SU-DHL-6 (cell line): ENCODE data around the gene ZNF354C.

Source experiments
- H2AFZ ChIP-seq: fragments of 200-600 bp; sonication (generic); 2 replicates; pipeline ENCODE4 v1.6.1; 2014; ENCODE audit warnings: low read depth, mild to moderate bottlenecking, moderate library complexity, mixed read lengths, antibody characterized with exemption, low read length; ENCODE audit not compliant: severe bottlenecking
- H3F3A ChIP-seq: fragments of 200-600 bp; shearing (Covaris generic); 2 replicates; pipeline ENCODE4 v1.6.0; 2016; ENCODE audit warnings: antibody characterized with exemption, mild to moderate bottlenecking; ENCODE audit not compliant: insufficient read depth
- H3K27ac ChIP-seq: fragments of 200-600 bp; sonication (generic); 2 replicates; pipeline ENCODE4 v1.5.1; 2016; ENCODE audit warnings: low read depth, mild to moderate bottlenecking, low read length, moderate library complexity, mixed read lengths
- H3K27me3 ChIP-seq: fragments of 200-600 bp; sonication (generic), shearing (Covaris generic); 2 replicates; pipeline ENCODE4 v1.6.0; 2014; ENCODE audit warnings: mild to moderate bottlenecking, low read length
- H3K36me3 ChIP-seq: fragments of 200-600 bp; sonication (generic); 2 replicates; pipeline ENCODE4 v1.6.1; 2014; ENCODE audit warnings: mild to moderate bottlenecking, low read length, mixed read lengths
- H3K4me2 ChIP-seq: fragments of 300-600, 200-600 bp; shearing (Covaris generic), sonication (generic); 2 replicates; pipeline ENCODE4 v1.6.0; 2014; ENCODE audit warnings: low read length, low read depth, mild to moderate bottlenecking; ENCODE audit not compliant: poor library complexity, severe bottlenecking
- H3K4me3 ChIP-seq: fragments of 200-600 bp; sonication (generic); 2 replicates; pipeline ENCODE4 v1.5.1; 2014; ENCODE audit warnings: antibody characterized with exemption, low read length, mild to moderate bottlenecking, mixed read lengths; ENCODE audit not compliant: insufficient read depth, poor library complexity, severe bottlenecking
- H3K79me2 ChIP-seq: fragments of 200-600 bp; sonication (generic); 2 replicates; pipeline ENCODE4 v1.6.1; 2014; ENCODE audit warnings: mild to moderate bottlenecking, low read length, moderate library complexity; ENCODE audit not compliant: insufficient read depth
- H3K9ac ChIP-seq: fragments of 200-600 bp; sonication (generic); 2 replicates; pipeline ENCODE4 v1.7.0; 2014; ENCODE audit warnings: mild to moderate bottlenecking, low read length
- H3K9me2 ChIP-seq: fragments of 200-600 bp; sonication (generic); replicated peaks from 2 replicates; pipeline ENCODE4 v1.6.1; 2014; ENCODE audit warnings: low read length; ENCODE audit not compliant: insufficient read depth
- H3K9me3 ChIP-seq: fragments of 200-600 bp; sonication (generic); 2 replicates; pipeline ENCODE4 v1.6.1; 2014; ENCODE audit warnings: low read length, mixed read lengths; ENCODE audit not compliant: insufficient read depth
- H4K20me1 ChIP-seq: fragments of 200-600 bp; sonication (generic); 2 replicates; pipeline ENCODE4 v1.6.1; 2014; ENCODE audit warnings: low read depth, mild to moderate bottlenecking, antibody characterized with exemption, low read length, moderate library complexity, mixed read lengths
- CTCF ChIP-seq: fragments of 200-600 bp; sonication (generic); IDR thresholded peaks from one replicate; pipeline ENCODE4 v1.5.1; 2017; ENCODE audit warnings: antibody characterized with exemption, mild to moderate bottlenecking, low read length, moderate library complexity; ENCODE audit not compliant: insufficient read depth, poor library complexity, severe bottlenecking
- EZH2phosphoT487 ChIP-seq: fragments of 200-600 bp; sonication (generic), shearing (Covaris generic); conservative IDR thresholded peaks from 2 replicates; pipeline ENCODE4 v1.6.1; 2018; ENCODE audit warnings: mild to moderate bottlenecking, antibody characterized with exemption, low read length, moderate library complexity, mixed read lengths

The ZNF354C gene

GRCh38 chr5:179060116-179061008 lies at the start of gene ZNF354C:
Gene ZNF354C, plus strand, starts transcription at chr5:179060373. Its CDS starts 1,696 bp downstream, at chr5:179062069.
- H3K9me2 ChIP-seq: no peaks in the 10 kb centered on the region
- H3K9me3 ChIP-seq: no peaks in the 10 kb centered on the region
- TF ChIP-seq EZH2phosphoT487 (no peak), CTCF (no peak)
- no peaks in the 10 kb centered on the region for H3F3A ChIP-seq
- H3K36me3 ChIP-seq: no peaks in the 10 kb centered on the region
- no peaks in the 10 kb centered on the region for H3K27me3 ChIP-seq
- no peak within 1 kb of the TSS for H3K4me3 ChIP-seq
- H3K79me2 ChIP-seq: no peaks in the 10 kb centered on the region
- no peak within 1 kb of the TSS for H3K4me2 ChIP-seq
- H4K20me1 ChIP-seq: no peaks in the 10 kb centered on the region
- H2AFZ ChIP-seq: no peak within 1 kb of the TSS
- H3K9ac ChIP-seq: no peak within 1 kb of the TSS
- no peak within 1 kb of the TSS for H3K27ac ChIP-seq

- Histone ChIP-seq H3K9ac (no peak within 1 kb of the TSS), H3K79me2 (no peaks in the 10 kb centered on the region), H3K27me3 (no peaks in the 10 kb centered on the region), H2AFZ (no peak within 1 kb of the TSS), H3K27ac (no peak within 1 kb of the TSS), H3K36me3 (no peaks in the 10 kb centered on the region), H3K9me3 (peaks cover 4% of the 10 kb centered on the region; the same call in 1 of the 2 replicates), H3K4me3 (no peak within 1 kb of the TSS), H4K20me1 (no peaks in the 10 kb centered on the region), H3K9me2 (no peaks in the 10 kb centered on the region), H3K4me2 (no peak within 1 kb of the TSS), H3F3A (no peaks in the 10 kb centered on the region)
- TF ChIP-seq CTCF: no peak
- no peak for TF ChIP-seq EZH2phosphoT487
Measured at GRCh38 chr5:179023528-179024189, 36.5 kb upstream of the ZNF354C start, which contains the start of gene ZNF879. Gene ZNF879, plus strand, starts transcription at chr5:179023804. Its CDS starts 1,201 bp downstream, at chr5:179025005.

GRCh38 chr5:179033004-179033580 lies 27.1 kb upstream of the ZNF354C start:
- H2AFZ ChIP-seq: no peak overlapping the region
- no peaks in the 10 kb centered on the region for H4K20me1 ChIP-seq
- H3K9ac ChIP-seq: no peak overlapping the region
- H3K4me2 ChIP-seq: no peak overlapping the region
- no peaks in the 10 kb centered on the region for H3F3A ChIP-seq
- no peak overlapping the region for H3K4me3 ChIP-seq
- TF ChIP-seq EZH2phosphoT487: no peak
- no peak for TF ChIP-seq CTCF
- H3K36me3 ChIP-seq: no peaks in the 10 kb centered on the region
- no peaks in the 10 kb centered on the region for H3K9me2 ChIP-seq
- H3K27me3 ChIP-seq: no peaks in the 10 kb centered on the region
- H3K27ac ChIP-seq: no peak overlapping the region
- no peaks in the 10 kb centered on the region for H3K79me2 ChIP-seq
- H3K9me3 ChIP-seq: peaks cover 30% of the 10 kb centered on the region; the same call in 1 of the 2 replicates
